Naive thymus-derived CD8-positive, alpha-beta T cell (primary cell): ENCODE data around the gene GALNT1. TPM values are rescaled to one million over a fixed set of nuclear protein-coding genes. Genes with fewer than 3 reads are reported as not detected.
A peak's percentile ranks its signal among the peaks of the same experiment; 100 is the strongest.
"Not testable (repeated sequence)": the region's sequence is repeated elsewhere in the genome, so short reads cannot be mapped to it uniquely, and the experiment has no call there.

Source experiments
- ATAC-seq, 2 donors: fragments of 150-1000 bp; cut with Tn5 transposase in 1 of 2; sonication (Bioruptor Pico), chemical (Tn5 transposase) in 1 of 2; 1 replicate in 1 of 2; 2 replicates in 1 of 2; pipeline ENCODE4 v1.10.0; 2021; ENCODE audit warnings: mild to moderate bottlenecking in 2 of 2, moderate library complexity in 2 of 2
- POLR2A ChIA-PET: fragments of 350-600 bp; sonication (Branson Sonifier 250); formaldehyde crosslinking; loops from one replicate; lab custom pipeline; 2021; ENCODE audit warnings: antibody characterized with exemption; lab: Charles Lee
- DNase-seq, 10 donors: peaks; one replicate each; pipeline versions ENCODE4 v3.0.0 to v3.0.0-alpha.2; 2020 to 2022
- H3K27ac Mint-ChIP-seq, 10 donors: one replicate each; pipeline ENCODE4 v1.8.0; 2020 to 2022; ENCODE audit warnings: mild to moderate bottlenecking in 10 of 10, mixed read lengths in 10 of 10, moderate library complexity in 4 of 10, inconsistent platforms in 1 of 10
- H3K27me3 Mint-ChIP-seq, 5 donors: one replicate each; pipeline ENCODE4 v1.8.0; 2021 to 2022; ENCODE audit warnings: mixed read lengths in 5 of 5
- H3K36me3 Mint-ChIP-seq, 3 donors: one replicate each; pipeline ENCODE4 v1.8.0; 2020 to 2022; ENCODE audit warnings: mixed read lengths in 3 of 3, mild to moderate bottlenecking in 2 of 3, inconsistent platforms in 1 of 3
- H3K4me1 Mint-ChIP-seq, 4 donors: one replicate each; pipeline ENCODE4 v1.8.0; 2021 to 2022; ENCODE audit warnings: mixed read lengths in 4 of 4
- H3K4me3 Mint-ChIP-seq, 10 donors: one replicate each; pipeline ENCODE4 v1.8.0; 2020 to 2022; ENCODE audit warnings: mild to moderate bottlenecking in 10 of 10, mixed read lengths in 10 of 10, moderate library complexity in 6 of 10, inconsistent platforms in 1 of 10
- H3K9me3 Mint-ChIP-seq, 9 donors: one replicate each; pipeline ENCODE4 v1.8.0; 2020 to 2022; ENCODE audit warnings: mixed read lengths in 9 of 9, mild to moderate bottlenecking in 3 of 9, inconsistent platforms in 1 of 9, moderate library complexity in 1 of 9
- polyA plus RNA-seq, 3 donors: library from polyadenylated mRNA; unstranded; fragments of 300-500 nt; fragmentation: Illumina TruSeq; gene quantifications; one replicate each; pipeline ENCODE4 v1.2.3, GENCODE V29; 2021
- total RNA-seq, 8 experiments: library from RNA in 2 of 8; stranded (reverse) in 2 of 8; gene quantifications; one replicate each; pipeline ENCODE4 v1.2.3 and lab custom pipeline; 2021 to 2026

Gene GALNT1
- total RNA-seq (10 to 100 TPM; 39.5 to 42.4 TPM), polyA plus RNA-seq (10 to 100 TPM; 18.7 to 67.3 (median 43.3) TPM), total RNA-seq (lab: John Stamatoyannopoulos, UW) (56.3 to 165 (median 123) reads per million in 6 experiments)

- peak; percentile 7 to 30 for ATAC-seq
- H3K36me3 Mint-ChIP-seq, result no peaks in the 10 kb centered on the region
- peaks cover 15 to 37% (median 32%) of the 10 kb centered on the region in 4 donors for H3K4me1 Mint-ChIP-seq
- H3K27me3 Mint-ChIP-seq, result peaks cover 0 to 10% (median 4%) of the 10 kb centered on the region in 5 donors
- POLR2A ChIA-PET, result interaction anchor here (0.7 to 1.5 kb wide), 3 partner anchors 35 to 391 kb away, joined by 3 to 6 read pairs (median 6); partner anchors contain the start of gene RMP24
- peak within 1 kb of the TSS; percentile 75 to 93 (median 88) for H3K4me3 Mint-ChIP-seq
- DNase-seq, result no peak
- H3K27ac Mint-ChIP-seq, result peak within 1 kb of the TSS in 9 of 10 donors; percentile 65 to 94 (median 87)
- H3K9me3 Mint-ChIP-seq, result peaks cover 0 to under 1% (median 0%) of the 10 kb centered on the region in 9 donors
Measured at GRCh38 chr18:35581546-35581897, at the start of gene GALNT1. Gene GALNT1, plus strand, starts transcription at chr18:35581740. Its CDS starts 72,923 bp downstream, at chr18:35654663.

DNA sequence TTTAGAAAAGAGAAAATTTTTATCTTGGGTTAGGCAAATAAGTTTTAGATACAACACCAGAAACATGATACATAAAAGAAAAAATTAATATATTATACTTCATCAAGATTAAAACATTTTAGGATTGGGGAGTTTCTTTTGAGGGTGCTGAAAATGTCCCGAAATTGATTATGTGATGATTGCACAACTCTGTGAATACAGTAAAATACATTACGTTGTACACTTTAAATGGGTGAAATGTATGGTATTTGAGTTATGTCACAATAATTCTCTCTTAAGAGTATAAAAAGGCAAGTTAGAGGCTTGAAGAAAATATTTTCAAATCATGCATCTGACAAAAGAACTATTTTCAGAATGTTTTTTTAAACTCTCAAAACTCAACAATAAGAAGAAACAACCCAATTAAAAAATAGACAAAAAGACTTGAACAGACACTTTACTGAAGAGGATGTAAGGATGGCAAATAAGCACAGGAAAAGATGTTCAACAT lies 47.6 kb upstream of the GALNT1 start:
- peaks cover 1 to 8% (median 4%) of the 10 kb centered on the region in 5 donors for H3K27me3 Mint-ChIP-seq
- no peak overlapping the region for H3K27ac Mint-ChIP-seq
- peaks cover 5 to 42% (median 12%) of the 10 kb centered on the region in 9 donors for H3K9me3 Mint-ChIP-seq
- POLR2A ChIA-PET, result no interaction called here
- no peaks in the 10 kb centered on the region for H3K4me1 Mint-ChIP-seq
- no peak overlapping the region for H3K4me3 Mint-ChIP-seq
- H3K36me3 Mint-ChIP-seq, result peaks cover 0 to 34% (median 2%) of the 10 kb centered on the region in 3 donors
- DNase-seq (no peak), ATAC-seq (no peak)

GRCh38 chr18:35535297-35535696 lies 46.2 kb upstream of the GALNT1 start:
- H3K27me3 Mint-ChIP-seq, result peaks cover 0 to 4% (median 2%) of the 10 kb centered on the region in 5 donors
- POLR2A ChIA-PET, result no interaction called here
- H3K36me3 Mint-ChIP-seq, result peaks cover 0 to 26% (median 2%) of the 10 kb centered on the region in 3 donors
- H3K4me1 Mint-ChIP-seq, result no peaks in the 10 kb centered on the region
- ATAC-seq (no peak), DNase-seq (no peak)
- no peak overlapping the region for H3K4me3 Mint-ChIP-seq
- no peak overlapping the region for H3K27ac Mint-ChIP-seq
- peaks cover 6 to 30% (median 12%) of the 10 kb centered on the region in 9 donors for H3K9me3 Mint-ChIP-seq

DNA sequence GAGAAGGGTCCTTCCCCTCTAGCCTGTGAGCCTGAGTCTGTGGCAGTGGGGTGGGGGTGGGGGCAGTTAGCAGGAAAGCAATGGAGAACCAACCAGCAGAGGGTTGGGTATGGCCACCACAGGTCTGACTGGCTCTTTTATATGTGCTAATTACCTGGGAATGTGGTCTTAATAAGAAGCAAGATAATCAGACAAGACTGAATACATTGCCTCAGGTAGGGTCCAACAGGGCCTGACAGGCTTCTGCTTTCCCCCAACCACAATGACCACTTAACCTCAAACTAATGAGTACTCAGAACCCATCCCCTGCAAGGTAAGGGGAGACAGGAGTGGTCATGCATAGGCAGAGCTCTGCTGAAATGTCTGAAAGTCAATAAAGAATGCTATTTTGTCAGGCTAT lies 39.2 kb upstream of the GALNT1 start:
- Mint-ChIP-seq H3K9me3 (peaks cover 0 to 4% (median 0%) of the 10 kb centered on the region in 9 donors), H3K36me3 (peaks cover 0 to 7% (median 6%) of the 10 kb centered on the region in 3 donors), H3K27me3 (peaks cover 0 to 13% (median 4%) of the 10 kb centered on the region in 5 donors), H3K4me1 (no peaks in the 10 kb centered on the region), H3K27ac (no peak overlapping the region), H3K4me3 (no peak overlapping the region)
- ATAC-seq (no peak), DNase-seq (no peak)
- POLR2A ChIA-PET, result no interaction called here

DNA sequence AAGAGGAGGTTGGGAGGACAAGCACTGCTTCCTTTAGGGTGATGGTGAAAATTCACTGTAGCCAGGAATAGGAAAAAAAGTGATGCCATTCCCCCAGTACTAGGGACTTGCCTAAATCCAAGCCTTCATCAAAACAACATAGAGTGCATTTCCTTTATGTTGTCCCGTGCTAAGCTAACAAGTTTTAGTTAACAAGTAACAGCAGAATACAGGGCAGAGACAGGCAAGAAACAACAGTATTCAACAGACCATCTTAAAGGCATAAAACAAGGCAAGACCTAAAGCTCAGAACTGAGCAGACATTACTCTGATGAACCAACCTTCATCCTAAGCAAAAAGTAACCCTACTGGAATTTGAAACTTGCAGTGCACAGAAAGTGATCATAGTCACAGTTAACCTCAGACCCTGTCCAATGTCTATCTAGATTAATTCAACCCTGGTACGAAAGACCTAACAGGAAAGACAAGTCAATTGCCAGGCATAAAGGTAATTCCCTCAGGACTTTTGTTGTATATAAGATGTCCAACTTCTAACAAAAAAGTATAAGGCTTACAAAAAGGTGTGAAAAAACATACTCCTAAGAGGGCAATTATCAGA lies 34.4 kb upstream of the GALNT1 start:
- Mint-ChIP-seq H3K9me3 (peaks cover 0 to 4% (median 0%) of the 10 kb centered on the region in 9 donors), H3K27ac (no peak overlapping the region), H3K4me1 (no peaks in the 10 kb centered on the region), H3K27me3 (peaks cover 0 to 13% (median 5%) of the 10 kb centered on the region in 5 donors), H3K36me3 (peaks cover 0 to 9% (median 6%) of the 10 kb centered on the region in 3 donors), H3K4me3 (peak overlapping the region in 1 of 10 donors; percentile 23)
- POLR2A ChIA-PET, result no interaction called here
- DNase-seq, result no peak
- ATAC-seq, result no peak

DNA sequence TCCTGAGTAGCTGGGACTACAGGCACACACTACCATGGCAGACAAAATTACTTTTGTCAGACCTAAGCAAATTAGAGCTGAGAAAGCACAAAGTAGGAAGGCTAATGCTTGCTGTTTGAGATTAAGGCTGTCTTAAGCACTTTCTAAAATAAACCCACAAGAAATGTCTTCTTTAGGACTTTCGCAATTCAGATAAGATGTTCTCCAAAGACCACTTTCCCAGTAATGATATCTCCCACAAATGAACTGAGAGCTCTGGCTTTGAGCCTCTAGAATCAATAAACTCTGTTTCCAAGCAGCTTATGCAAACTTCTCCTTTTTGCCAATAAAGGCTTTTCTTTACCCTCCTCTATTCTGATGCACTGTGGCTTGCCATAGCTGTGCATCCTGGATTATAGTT lies 32.0 kb upstream of the GALNT1 start:
- peaks cover 0 to 4% (median 0%) of the 10 kb centered on the region in 9 donors for H3K9me3 Mint-ChIP-seq
- H3K27ac Mint-ChIP-seq, result peak overlapping the region in 1 of 10 donors; percentile 5
- POLR2A ChIA-PET, result no interaction called here
- peaks cover 0 to 13% (median 8%) of the 10 kb centered on the region in 5 donors for H3K27me3 Mint-ChIP-seq
- H3K4me1 Mint-ChIP-seq, result no peaks in the 10 kb centered on the region
- H3K4me3 Mint-ChIP-seq, result no peak overlapping the region
- ATAC-seq (no peak), DNase-seq (no peak)
- peaks cover 0 to 9% (median 6%) of the 10 kb centered on the region in 3 donors for H3K36me3 Mint-ChIP-seq

GRCh38 chr18:35553300-35553699 lies 28.2 kb upstream of the GALNT1 start:
- no peak overlapping the region for H3K4me3 Mint-ChIP-seq
- no peaks in the 10 kb centered on the region for H3K9me3 Mint-ChIP-seq
- no peak for DNase-seq
- peaks cover 0 to 11% (median 2%) of the 10 kb centered on the region in 5 donors for H3K27me3 Mint-ChIP-seq
- no peak for ATAC-seq
- no peaks in the 10 kb centered on the region for H3K4me1 Mint-ChIP-seq
- H3K27ac Mint-ChIP-seq, result no peak overlapping the region
- no peaks in the 10 kb centered on the region for H3K36me3 Mint-ChIP-seq
- POLR2A ChIA-PET, result interaction anchor here (0.6 kb wide), 1 partner anchor 46 kb away, joined by 4 read pairs; no protein-coding TSS in a partner anchor

GRCh38 chr18:35555538-35555937 lies 26.0 kb upstream of the GALNT1 start:
- H3K27me3 Mint-ChIP-seq, result peaks cover 0 to 14% (median 6%) of the 10 kb centered on the region in 5 donors
- H3K4me3 Mint-ChIP-seq, H3K4me1 Mint-ChIP-seq, H3K36me3 Mint-ChIP-seq, ATAC-seq, DNase-seq, POLR2A ChIA-PET, H3K27ac Mint-ChIP-seq, H3K9me3 Mint-ChIP-seq: not testable (repeated sequence)

GRCh38 chr18:35559867-35560266 lies 21.7 kb upstream of the GALNT1 start:
- Mint-ChIP-seq H3K4me1 (peaks cover 0 to 4% (median 0%) of the 10 kb centered on the region in 4 donors), H3K9me3 (no peaks in the 10 kb centered on the region), H3K36me3 (no peaks in the 10 kb centered on the region), H3K4me3 (no peak overlapping the region), H3K27me3 (peaks cover 0 to 11% (median 6%) of the 10 kb centered on the region in 5 donors), H3K27ac (no peak overlapping the region)
- ATAC-seq, result no peak
- POLR2A ChIA-PET, result no interaction called here
- no peak for DNase-seq

DNA sequence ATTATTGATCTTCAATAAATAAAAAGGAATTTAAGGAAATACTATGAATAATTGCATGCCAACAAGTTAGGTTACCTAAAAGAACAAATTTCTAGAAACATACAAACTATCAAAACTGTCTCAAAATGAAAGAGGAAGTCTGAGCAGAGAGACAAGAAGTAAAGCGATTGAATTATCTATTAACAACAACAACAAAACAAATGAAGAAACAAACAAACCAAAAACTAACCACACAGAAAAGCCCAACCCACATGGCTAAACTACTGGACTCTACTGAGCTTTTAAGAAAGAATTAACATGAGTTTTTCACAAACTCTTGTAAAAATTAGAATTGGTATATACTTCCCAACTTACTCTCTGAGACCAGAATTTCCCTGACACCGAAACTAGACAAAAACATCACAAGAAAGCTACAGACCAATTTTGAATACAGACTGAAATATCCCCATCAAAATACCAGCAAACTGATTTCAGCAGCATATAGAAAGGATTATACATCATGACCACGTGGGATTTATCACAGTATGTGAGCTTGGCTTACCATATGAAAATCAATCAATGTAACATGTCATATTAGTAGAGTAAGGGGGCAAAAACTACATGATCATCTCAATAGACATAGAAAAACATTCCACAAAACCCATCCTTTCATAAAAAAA lies 16.6 kb upstream of the GALNT1 start:
- peaks cover 0 to 4% (median 0%) of the 10 kb centered on the region in 4 donors for H3K4me1 Mint-ChIP-seq
- DNase-seq (no peak), ATAC-seq (no peak)
- H3K36me3 Mint-ChIP-seq, result no peaks in the 10 kb centered on the region
- POLR2A ChIA-PET, result no interaction called here
- H3K4me3 Mint-ChIP-seq, result peak overlapping the region in 1 of 10 donors; percentile 3
- H3K9me3 Mint-ChIP-seq, result no peaks in the 10 kb centered on the region
- H3K27me3 Mint-ChIP-seq, result peaks cover 0 to 4% (median 0%) of the 10 kb centered on the region in 5 donors
- H3K27ac Mint-ChIP-seq, result no peak overlapping the region

GRCh38 chr18:35566019-35566418 lies 15.5 kb upstream of the GALNT1 start:
- Mint-ChIP-seq H3K27ac (no peak overlapping the region), H3K36me3 (no peaks in the 10 kb centered on the region), H3K4me3 (no peak overlapping the region), H3K27me3 (peaks cover 0 to 2% (median 0%) of the 10 kb centered on the region in 5 donors), H3K9me3 (no peaks in the 10 kb centered on the region), H3K4me1 (peaks cover 0 to 4% (median 0%) of the 10 kb centered on the region in 4 donors)
- no peak for DNase-seq
- no peak for ATAC-seq
- POLR2A ChIA-PET, result no interaction called here

- no peaks in the 10 kb centered on the region for H3K27me3 Mint-ChIP-seq
- no peaks in the 10 kb centered on the region for H3K36me3 Mint-ChIP-seq
- POLR2A ChIA-PET, result no interaction called here
- peaks cover 6 to 15% (median 10%) of the 10 kb centered on the region in 4 donors for H3K4me1 Mint-ChIP-seq
- H3K27ac Mint-ChIP-seq, result no peak overlapping the region
- ATAC-seq, result no peak
- no peak overlapping the region for H3K4me3 Mint-ChIP-seq
- no peak for DNase-seq
- no peaks in the 10 kb centered on the region for H3K9me3 Mint-ChIP-seq
Measured at GRCh38 chr18:35570182-35570581, 11.4 kb upstream of the GALNT1 start.

GRCh38 chr18:35571138-35571537 lies 10.4 kb upstream of the GALNT1 start:
- Mint-ChIP-seq H3K27ac (no peak overlapping the region), H3K36me3 (no peaks in the 10 kb centered on the region), H3K4me3 (no peak overlapping the region), H3K27me3 (peaks cover 0 to 6% (median 1%) of the 10 kb centered on the region in 5 donors), H3K9me3 (peaks cover 0 to 2% (median 0%) of the 10 kb centered on the region in 9 donors), H3K4me1 (peaks cover 6 to 15% (median 10%) of the 10 kb centered on the region in 4 donors)
- no peak for DNase-seq
- no peak for ATAC-seq
- POLR2A ChIA-PET, result no interaction called here
